Measurements from ENCODE around the gene RAB33A. TPM values are rescaled to one million over a fixed set of nuclear protein-coding genes. Genes with fewer than 3 reads are reported as not detected.

Gene RAB33A
- total RNA-seq, 1 donor from 2014 or later: 4.4 TPM

DNA sequence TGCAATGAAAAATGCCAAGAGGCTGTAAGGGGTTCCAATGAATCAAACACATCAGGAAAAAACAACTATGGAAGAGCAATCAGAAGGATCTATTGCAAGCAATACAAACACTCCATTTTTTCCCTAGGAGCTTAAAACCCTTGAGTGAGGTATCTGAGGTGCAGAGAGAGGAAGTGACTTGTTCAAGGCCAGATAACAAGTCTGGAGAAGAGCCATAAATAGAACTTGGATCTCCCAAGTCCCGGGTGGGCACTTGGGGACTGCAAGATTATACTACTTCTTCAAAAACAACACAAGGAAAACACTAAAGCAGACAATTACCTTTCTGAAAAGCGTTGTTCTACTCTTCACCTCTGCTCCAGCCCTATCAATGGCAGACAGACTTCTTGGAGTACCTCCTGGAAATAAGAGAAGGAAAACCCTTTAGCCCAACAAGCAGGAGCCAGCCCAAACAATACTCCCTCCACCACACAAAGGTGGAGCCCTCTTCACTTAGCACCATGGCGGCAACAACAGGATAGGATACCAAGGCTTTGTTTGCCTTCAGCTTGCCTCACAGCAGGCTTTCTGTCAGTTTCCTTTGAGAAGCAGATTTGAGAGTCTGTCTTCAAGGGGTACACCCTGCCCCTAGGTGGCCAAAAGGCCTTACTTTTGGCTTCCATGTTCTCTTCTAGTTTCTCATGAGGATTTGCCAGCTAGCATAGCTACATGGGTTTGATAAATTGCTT is 32.1 kb upstream of the RAB33A start:
- peaks cover 45% of the 10 kb centered on the region for H3K36me3 Mint-ChIP-seq
- no peaks in the 10 kb centered on the region for H3K9me3 Mint-ChIP-seq
- H3K9me3 ChIP-seq (ENCODE audit: low read depth): no peaks in the 10 kb centered on the region
- no peaks in the 10 kb centered on the region for H3K36me3 ChIP-seq
- no peak overlapping the region for H3K9ac ChIP-seq
- no peak overlapping the region for H3K4me3 Mint-ChIP-seq
- H3K79me2 ChIP-seq (ENCODE audit: low read depth): no peaks in the 10 kb centered on the region
- H3K27ac Mint-ChIP-seq: no peak overlapping the region
- peaks cover 3% of the 10 kb centered on the region for H3K4me1 Mint-ChIP-seq
- H3K4me2 ChIP-seq: no peak overlapping the region
- H3K4me3 ChIP-seq: no peak overlapping the region
- no peak overlapping the region for H2AFZ ChIP-seq (replicated peaks)
- peak; percentile 58 for DNase-seq (ENCODE audit: low spot score)
- H4K20me1 ChIP-seq (ENCODE audit: low read depth): no peaks in the 10 kb centered on the region
- peaks cover 11% of the 10 kb centered on the region for H3K4me1 ChIP-seq
- H3F3A ChIP-seq (ENCODE audit: low read depth): peaks cover 6% of the 10 kb centered on the region
- H3K27me3 Mint-ChIP-seq (ENCODE audit: insufficient read depth, low read depth): no peaks in the 10 kb centered on the region
- H3K27me3 ChIP-seq: no peaks in the 10 kb centered on the region
- TF ChIP-seq EZH2 (IDR thresholded peaks at IDR 0.05): no peak
- no peak for TF ChIP-seq EZH2phosphoT487 (IDR thresholded peaks at IDR 0.05)
- TF ChIP-seq, protein P1, sequence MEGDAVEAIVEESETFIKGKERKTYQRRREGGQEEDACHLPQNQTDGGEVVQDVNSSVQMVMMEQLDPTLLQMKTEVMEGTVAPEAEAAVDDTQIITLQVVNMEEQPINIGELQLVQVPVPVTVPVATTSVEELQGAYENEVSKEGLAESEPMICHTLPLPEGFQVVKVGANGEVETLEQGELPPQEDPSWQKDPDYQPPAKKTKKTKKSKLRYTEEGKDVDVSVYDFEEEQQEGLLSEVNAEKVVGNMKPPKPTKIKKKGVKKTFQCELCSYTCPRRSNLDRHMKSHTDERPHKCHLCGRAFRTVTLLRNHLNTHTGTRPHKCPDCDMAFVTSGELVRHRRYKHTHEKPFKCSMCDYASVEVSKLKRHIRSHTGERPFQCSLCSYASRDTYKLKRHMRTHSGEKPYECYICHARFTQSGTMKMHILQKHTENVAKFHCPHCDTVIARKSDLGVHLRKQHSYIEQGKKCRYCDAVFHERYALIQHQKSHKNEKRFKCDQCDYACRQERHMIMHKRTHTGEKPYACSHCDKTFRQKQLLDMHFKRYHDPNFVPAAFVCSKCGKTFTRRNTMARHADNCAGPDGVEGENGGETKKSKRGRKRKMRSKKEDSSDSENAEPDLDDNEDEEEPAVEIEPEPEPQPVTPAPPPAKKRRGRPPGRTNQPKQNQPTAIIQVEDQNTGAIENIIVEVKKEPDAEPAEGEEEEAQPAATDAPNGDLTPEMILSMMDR (IDR thresholded peaks at IDR 0.05): no peak
- H3K27ac ChIP-seq: no peak overlapping the region

- H3K36me3 ChIP-seq: no peaks in the 10 kb centered on the region
- H3K4me1 Mint-ChIP-seq: peaks cover 3% of the 10 kb centered on the region
- no peak overlapping the region for H3K4me3 Mint-ChIP-seq
- H2AFZ ChIP-seq (replicated peaks): no peak overlapping the region
- no peak overlapping the region for H3K9ac ChIP-seq
- no peaks in the 10 kb centered on the region for H3K27me3 ChIP-seq
- no peaks in the 10 kb centered on the region for H3K79me2 ChIP-seq (ENCODE audit: low read depth)
- no peaks in the 10 kb centered on the region for H4K20me1 ChIP-seq (ENCODE audit: low read depth)
- H3K9me3 Mint-ChIP-seq: no peaks in the 10 kb centered on the region
- DNase-seq (ENCODE audit: low spot score): no peak
- H3K9me3 ChIP-seq (ENCODE audit: low read depth): no peaks in the 10 kb centered on the region
- TF ChIP-seq EZH2 (IDR thresholded peaks at IDR 0.05): no peak
- TF ChIP-seq, protein P1 (IDR thresholded peaks at IDR 0.05): no peak
- TF ChIP-seq EZH2phosphoT487 (IDR thresholded peaks at IDR 0.05): no peak
- H3K27ac Mint-ChIP-seq: no peak overlapping the region
- no peak overlapping the region for H3K4me2 ChIP-seq
- H3K4me1 ChIP-seq: peaks cover 8% of the 10 kb centered on the region
- H3K36me3 Mint-ChIP-seq: peaks cover 41% of the 10 kb centered on the region
- peaks cover 6% of the 10 kb centered on the region for H3F3A ChIP-seq (ENCODE audit: low read depth)
- H3K4me3 ChIP-seq: no peak overlapping the region
- no peaks in the 10 kb centered on the region for H3K27me3 Mint-ChIP-seq (ENCODE audit: insufficient read depth, low read depth)
- H3K27ac ChIP-seq: no peak overlapping the region
Measured at GRCh38 chrX:130144509-130144908, 27.3 kb upstream of the RAB33A start.

DNA sequence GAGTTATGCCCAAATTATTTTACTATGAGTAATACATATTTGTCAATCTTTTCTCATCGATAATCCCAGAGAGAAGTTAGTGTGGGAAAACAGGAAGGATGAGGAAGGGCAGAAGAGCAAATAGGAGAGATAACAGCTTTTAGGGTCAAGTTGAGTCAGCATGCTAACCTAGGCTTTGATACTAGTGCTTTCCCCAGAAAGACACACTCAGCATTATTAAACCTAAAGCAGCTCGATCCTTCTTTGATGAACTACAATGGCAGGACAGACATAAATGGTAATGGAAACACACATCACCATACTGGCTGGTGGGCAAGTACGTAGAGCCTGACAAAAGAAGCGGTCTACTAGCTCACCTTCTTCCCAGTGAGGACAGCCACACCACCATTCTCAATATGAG is 26.6 kb upstream of the RAB33A start:
- peaks cover under 1% of the 10 kb centered on the region for H3K4me1 Mint-ChIP-seq
- TF ChIP-seq EZH2 (IDR thresholded peaks at IDR 0.05) (no peak), EZH2phosphoT487 (IDR thresholded peaks at IDR 0.05) (no peak)
- TF ChIP-seq, protein P1 (IDR thresholded peaks at IDR 0.05): no peak
- H3K9ac ChIP-seq: no peak overlapping the region
- no peaks in the 10 kb centered on the region for H3K27me3 ChIP-seq
- no peak for DNase-seq (ENCODE audit: low spot score)
- no peak overlapping the region for H2AFZ ChIP-seq (replicated peaks)
- H3K9me3 ChIP-seq (ENCODE audit: low read depth): no peaks in the 10 kb centered on the region
- H3K4me3 ChIP-seq: no peak overlapping the region
- peaks cover 39% of the 10 kb centered on the region for H3K36me3 Mint-ChIP-seq
- peaks cover 2% of the 10 kb centered on the region for H3K4me1 ChIP-seq
- no peak overlapping the region for H3K27ac ChIP-seq
- no peak overlapping the region for H3K4me3 Mint-ChIP-seq
- H3K4me2 ChIP-seq: no peak overlapping the region
- H3K27me3 Mint-ChIP-seq (ENCODE audit: insufficient read depth, low read depth): no peaks in the 10 kb centered on the region
- H3K79me2 ChIP-seq (ENCODE audit: low read depth): no peaks in the 10 kb centered on the region
- no peaks in the 10 kb centered on the region for H3K36me3 ChIP-seq
- H3F3A ChIP-seq (ENCODE audit: low read depth): peaks cover 3% of the 10 kb centered on the region
- no peak overlapping the region for H3K27ac Mint-ChIP-seq
- H4K20me1 ChIP-seq (ENCODE audit: low read depth): no peaks in the 10 kb centered on the region
- no peaks in the 10 kb centered on the region for H3K9me3 Mint-ChIP-seq
